Panc1 (cell line): ENCODE measurements around the gene AHRR. TPM values are rescaled to one million over a fixed set of nuclear protein-coding genes. Genes with fewer than 3 reads are reported as not detected.

ENCODE experiments used
- ATAC-seq: fragments of 200-7000 bp; cut with Tn5 transposase; 2 replicates; pipeline ENCODE4 v1.9.1; 2020; ENCODE audit warnings: mild to moderate bottlenecking, moderate library complexity
- BruUV-seq: library from RNA; stranded (reverse); fragments of 400-500 nt; replicated peaks from 2 replicates; lab custom pipeline; 2021; lab: Mats Ljungman, UMichigan
- CTCF ChIA-PET: fragments of 300-600 bp; sonication (Branson Sonifier 250); formaldehyde crosslinking; loops from one replicate; lab custom pipeline; 2022; ENCODE audit warnings: antibody characterized with exemption; lab: Charles Lee
- POLR2A ChIA-PET: fragments of 300-600 bp; sonication (Branson Sonifier 250); formaldehyde crosslinking; loops from one replicate; lab custom pipeline; 2022; ENCODE audit warnings: antibody characterized with exemption; lab: Charles Lee
- DNase-seq: peaks from one replicate; pipeline ENCODE4 v3.0.0-alpha.2; 2010; ENCODE audit warnings: low read depth, low spot score
- H3K27ac ChIP-seq: 2 replicates; pipeline ENCODE4 v1.5.1; 2011; ENCODE audit warnings: mild to moderate bottlenecking, low read length, inconsistent platforms
- H3K27me3 ChIP-seq: fragments of 200-500 bp; sonication (Bioruptor generic); 2 replicates; pipeline ENCODE4 v1.6.0; 2014; ENCODE audit warnings: low read length, inconsistent platforms; ENCODE audit not compliant: control insufficient read depth, insufficient read depth
- H3K36me3 ChIP-seq: fragments of 200-500 bp; sonication (Bioruptor generic); 2 replicates; pipeline ENCODE4 v1.5.1; 2014; ENCODE audit warnings: inconsistent platforms, mild to moderate bottlenecking, low read length, moderate library complexity; ENCODE audit not compliant: control insufficient read depth, insufficient read depth
- H3K4me1 ChIP-seq: 2 replicates; pipeline ENCODE4 v1.5.1; 2011; ENCODE audit warnings: inconsistent platforms, mild to moderate bottlenecking, low read length, moderate library complexity; ENCODE audit not compliant: control insufficient read depth, insufficient read depth
- H3K4me3 ChIP-seq, 2 experiments: 2 replicates each; pipeline ENCODE4 v1.5.1; 2011 to 2012; ENCODE audit warnings: low read depth in 2 of 2, low read length in 2 of 2, mild to moderate bottlenecking in 2 of 2, inconsistent platforms in 1 of 2, moderate library complexity in 1 of 2
- H3K9me3 ChIP-seq: fragments of 200-500 bp; sonication (Bioruptor generic); 2 replicates; pipeline ENCODE4 v1.5.1; 2014; ENCODE audit warnings: low read depth, mild to moderate bottlenecking, inconsistent platforms, low read length, moderate library complexity; ENCODE audit not compliant: control insufficient read depth, insufficient read depth
- CTCF ChIP-seq: fragments of 450-650 bp; IDR thresholded peaks from 2 replicates; pipeline ENCODE4 v1.5.1; 2017; ENCODE audit warnings: mild to moderate bottlenecking
- POLR2AphosphoS5 ChIP-seq: IDR thresholded peaks from 2 replicates; pipeline ENCODE4 v1.6.1; 2012; ENCODE audit warnings: mild to moderate bottlenecking, low read depth, low read length, moderate library complexity
- SIN3A ChIP-seq: IDR thresholded peaks from 2 replicates; pipeline ENCODE4 v1.6.1; 2012; ENCODE audit warnings: low read depth, mild to moderate bottlenecking, low read length, moderate library complexity, borderline replicate concordance; ENCODE audit not compliant: insufficient read depth
- TCF7L2 ChIP-seq: IDR thresholded peaks from 2 replicates; pipeline ENCODE4 v1.6.1; 2011; ENCODE audit warnings: mild to moderate bottlenecking, low read depth, low read length, inconsistent platforms
- in situ Hi-C: cut with HindIII; loops from 2 replicates; pipeline ENCODE4 v1.10.0; 2016; ENCODE audit warnings: low sequenced_read_pairs, low pct_unique_long_range_greater_than_20kb
- intact Hi-C: fragments of 100-400 bp; cut with micrococcal nuclease; formaldehyde crosslinking; loops from one replicate; pipeline ENCODE4 v1.10.0; 2022; ENCODE audit not compliant: unreplicated experiment
- total RNA-seq: library from RNA; stranded (reverse); gene quantifications from one replicate; pipeline ENCODE4 v1.2.1, GENCODE V29; 2021; ENCODE audit not compliant: unreplicated experiment
- TF ChIP-seq, protein P1 (sequence below), 2 experiments: IDR thresholded peaks; 2 replicates each; pipeline ENCODE4 v1.6.1; 2011 to 2012; ENCODE audit warnings: low read depth in 2 of 2, control low read depth in 1 of 2, low read length in 1 of 2, mild to moderate bottlenecking in 1 of 2, moderate library complexity in 1 of 2; ENCODE audit not compliant: insufficient read depth in 1 of 2

The AHRR gene
- total RNA-seq, 1 experiment from 2014 or later, result 23.6 TPM

- TF ChIP-seq, protein P1, sequence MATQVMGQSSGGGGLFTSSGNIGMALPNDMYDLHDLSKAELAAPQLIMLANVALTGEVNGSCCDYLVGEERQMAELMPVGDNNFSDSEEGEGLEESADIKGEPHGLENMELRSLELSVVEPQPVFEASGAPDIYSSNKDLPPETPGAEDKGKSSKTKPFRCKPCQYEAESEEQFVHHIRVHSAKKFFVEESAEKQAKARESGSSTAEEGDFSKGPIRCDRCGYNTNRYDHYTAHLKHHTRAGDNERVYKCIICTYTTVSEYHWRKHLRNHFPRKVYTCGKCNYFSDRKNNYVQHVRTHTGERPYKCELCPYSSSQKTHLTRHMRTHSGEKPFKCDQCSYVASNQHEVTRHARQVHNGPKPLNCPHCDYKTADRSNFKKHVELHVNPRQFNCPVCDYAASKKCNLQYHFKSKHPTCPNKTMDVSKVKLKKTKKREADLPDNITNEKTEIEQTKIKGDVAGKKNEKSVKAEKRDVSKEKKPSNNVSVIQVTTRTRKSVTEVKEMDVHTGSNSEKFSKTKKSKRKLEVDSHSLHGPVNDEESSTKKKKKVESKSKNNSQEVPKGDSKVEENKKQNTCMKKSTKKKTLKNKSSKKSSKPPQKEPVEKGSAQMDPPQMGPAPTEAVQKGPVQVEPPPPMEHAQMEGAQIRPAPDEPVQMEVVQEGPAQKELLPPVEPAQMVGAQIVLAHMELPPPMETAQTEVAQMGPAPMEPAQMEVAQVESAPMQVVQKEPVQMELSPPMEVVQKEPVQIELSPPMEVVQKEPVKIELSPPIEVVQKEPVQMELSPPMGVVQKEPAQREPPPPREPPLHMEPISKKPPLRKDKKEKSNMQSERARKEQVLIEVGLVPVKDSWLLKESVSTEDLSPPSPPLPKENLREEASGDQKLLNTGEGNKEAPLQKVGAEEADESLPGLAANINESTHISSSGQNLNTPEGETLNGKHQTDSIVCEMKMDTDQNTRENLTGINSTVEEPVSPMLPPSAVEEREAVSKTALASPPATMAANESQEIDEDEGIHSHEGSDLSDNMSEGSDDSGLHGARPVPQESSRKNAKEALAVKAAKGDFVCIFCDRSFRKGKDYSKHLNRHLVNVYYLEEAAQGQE (IDR thresholded peaks at IDR 0.05; ENCODE audit: insufficient read depth in 1 of 2, low read depth in 2 of 2, low read length in 1 of 2), result no peak
- TF ChIP-seq TCF7L2 (no peak), SIN3A (no peak), POLR2AphosphoS5 (no peak), CTCF (no peak)
- Histone ChIP-seq H3K4me1 (peaks cover 11% of the 10 kb centered on the region), H3K9me3 (no peaks in the 10 kb centered on the region), H3K36me3 (no peaks in the 10 kb centered on the region), H3K4me3 (no peak overlapping the region), H3K27ac (no peak overlapping the region), H3K27me3 (no peaks in the 10 kb centered on the region)
- BruUV-seq, result no TSS peak
- intact Hi-C loops (no loop called here), in situ Hi-C loops (no loop called here)
- no peak for DNase-seq
- ATAC-seq, result no peak
- ChIA-PET POLR2A (no interaction called here), CTCF (interaction anchor here (0.7 to 0.8 kb wide), 2 partner anchors 9 to 120 kb away, joined by 3 read pairs; no protein-coding TSS in a partner anchor)
These were observed 4.6 kb downstream of the AHRR start for GRCh38 chr5:326109-326508.

- ATAC-seq (no peak), DNase-seq (no peak)
- intact Hi-C loops, result no loop called here
- CTCF ChIA-PET, result no interaction called here
- POLR2A ChIA-PET, result interaction anchor here (0.6 kb wide), 1 partner anchor 128 kb away, joined by 3 read pairs; no protein-coding TSS in a partner anchor
- H3K9me3 ChIP-seq, result no peaks in the 10 kb centered on the region
- no peaks in the 10 kb centered on the region for H3K27me3 ChIP-seq
- H3K27ac ChIP-seq, result no peak overlapping the region
- no TSS peak for BruUV-seq
- no peaks in the 10 kb centered on the region for H3K4me1 ChIP-seq
- TF ChIP-seq CTCF (no peak), POLR2AphosphoS5 (no peak), SIN3A (no peak)
- TF ChIP-seq, protein P1 (IDR thresholded peaks at IDR 0.05; ENCODE audit: insufficient read depth in 1 of 2, low read depth in 2 of 2, low read length in 1 of 2), result no peak
- no peaks in the 10 kb centered on the region for H3K36me3 ChIP-seq
- H3K4me3 ChIP-seq, result no peak overlapping the region
- in situ Hi-C loops, result no loop called here
These were observed 7.7 kb downstream of the AHRR start for GRCh38 chr5:329121-329735.
